ENCODE data around the gene RALGPS1.

DNA sequence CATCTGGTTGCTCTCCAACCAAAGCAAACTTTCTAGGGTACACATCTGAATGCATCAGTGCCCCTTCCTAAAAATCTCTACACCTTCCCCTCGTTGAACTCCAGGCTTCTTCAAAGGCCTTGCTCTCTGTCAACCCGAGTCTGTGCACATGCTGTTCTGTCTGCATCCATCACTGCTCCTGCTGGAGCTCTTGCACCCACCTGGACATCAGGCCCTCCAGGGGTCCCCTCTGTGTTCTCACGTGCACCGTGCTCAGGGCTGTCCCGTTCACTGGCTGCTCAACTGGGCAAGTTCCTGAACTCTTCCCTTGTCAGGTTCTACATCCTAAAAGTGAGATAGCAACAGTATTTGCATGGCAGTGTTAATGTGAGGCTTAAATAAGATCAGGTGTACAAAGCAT, 270.6 kb downstream of the RALGPS1 start:
- TF ChIP-seq, protein P1, sequence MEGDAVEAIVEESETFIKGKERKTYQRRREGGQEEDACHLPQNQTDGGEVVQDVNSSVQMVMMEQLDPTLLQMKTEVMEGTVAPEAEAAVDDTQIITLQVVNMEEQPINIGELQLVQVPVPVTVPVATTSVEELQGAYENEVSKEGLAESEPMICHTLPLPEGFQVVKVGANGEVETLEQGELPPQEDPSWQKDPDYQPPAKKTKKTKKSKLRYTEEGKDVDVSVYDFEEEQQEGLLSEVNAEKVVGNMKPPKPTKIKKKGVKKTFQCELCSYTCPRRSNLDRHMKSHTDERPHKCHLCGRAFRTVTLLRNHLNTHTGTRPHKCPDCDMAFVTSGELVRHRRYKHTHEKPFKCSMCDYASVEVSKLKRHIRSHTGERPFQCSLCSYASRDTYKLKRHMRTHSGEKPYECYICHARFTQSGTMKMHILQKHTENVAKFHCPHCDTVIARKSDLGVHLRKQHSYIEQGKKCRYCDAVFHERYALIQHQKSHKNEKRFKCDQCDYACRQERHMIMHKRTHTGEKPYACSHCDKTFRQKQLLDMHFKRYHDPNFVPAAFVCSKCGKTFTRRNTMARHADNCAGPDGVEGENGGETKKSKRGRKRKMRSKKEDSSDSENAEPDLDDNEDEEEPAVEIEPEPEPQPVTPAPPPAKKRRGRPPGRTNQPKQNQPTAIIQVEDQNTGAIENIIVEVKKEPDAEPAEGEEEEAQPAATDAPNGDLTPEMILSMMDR (conservative IDR thresholded peaks at IDR 0.05) = no peak
- TF ChIP-seq ZFX (IDR thresholded peaks at IDR 0.05) = no peak
